GM21515 (cell line): ENCODE results near the gene ANKRD16.
"Not testable (repeated sequence)": the region's sequence is repeated elsewhere in the genome, so short reads cannot be mapped to it uniquely, and the experiment has no call there.

Source experiments
- ATAC-seq: cut with Tn5 transposase; IDR thresholded peaks from one replicate; pipeline ENCODE4 v1.9.1; 2021; ENCODE audit not compliant: unreplicated experiment

The ANKRD16 gene

DNA sequence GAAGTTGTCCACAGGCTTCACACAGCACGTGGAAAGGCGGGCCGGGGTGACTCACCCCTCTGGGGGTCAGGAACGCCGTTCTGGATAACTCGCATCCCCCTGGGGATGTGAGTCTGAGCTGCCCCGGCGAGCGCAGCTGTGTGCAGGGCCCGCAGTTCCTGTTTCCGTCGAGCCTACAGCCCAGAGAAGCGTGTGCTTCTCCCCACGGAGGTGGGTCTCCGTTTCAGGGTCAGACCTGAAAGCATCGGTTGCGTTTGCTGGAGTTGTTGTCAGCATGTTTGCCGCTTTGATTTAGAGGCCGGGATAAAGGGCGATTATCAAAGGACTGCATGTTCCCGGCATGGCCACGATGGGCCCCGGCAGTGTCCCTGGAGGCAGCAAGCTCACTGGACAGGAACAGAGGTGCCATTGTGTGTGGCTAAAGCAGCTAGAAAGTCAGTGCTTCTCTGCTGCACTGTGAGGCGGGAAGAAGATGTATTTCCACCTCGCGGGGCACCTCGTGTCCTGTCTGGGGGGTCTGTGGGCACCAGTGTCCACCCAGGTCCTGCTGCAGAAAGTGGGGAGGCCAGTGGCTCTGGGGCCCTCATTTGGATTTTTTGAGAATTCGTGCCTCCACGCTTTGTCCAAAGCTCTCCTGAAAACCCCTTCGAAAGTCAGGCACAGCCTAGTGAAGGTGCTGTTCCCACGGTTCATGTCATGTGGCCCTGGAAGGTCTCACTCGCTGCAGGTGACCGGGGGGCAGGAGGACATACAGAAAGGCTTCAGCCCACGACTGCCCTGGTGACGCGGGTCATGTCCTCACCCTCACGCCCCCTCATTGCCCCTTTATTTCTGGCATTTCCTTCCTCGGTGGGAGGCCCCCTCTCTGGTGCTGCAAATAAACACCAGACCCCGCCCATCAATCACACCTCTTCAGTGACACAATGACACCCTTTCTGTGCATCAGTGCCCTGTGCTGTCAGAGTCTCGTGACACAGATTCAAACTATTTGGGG lies 49.1 kb downstream of the ANKRD16 start:
- ATAC-seq = peak; percentile 82

DNA sequence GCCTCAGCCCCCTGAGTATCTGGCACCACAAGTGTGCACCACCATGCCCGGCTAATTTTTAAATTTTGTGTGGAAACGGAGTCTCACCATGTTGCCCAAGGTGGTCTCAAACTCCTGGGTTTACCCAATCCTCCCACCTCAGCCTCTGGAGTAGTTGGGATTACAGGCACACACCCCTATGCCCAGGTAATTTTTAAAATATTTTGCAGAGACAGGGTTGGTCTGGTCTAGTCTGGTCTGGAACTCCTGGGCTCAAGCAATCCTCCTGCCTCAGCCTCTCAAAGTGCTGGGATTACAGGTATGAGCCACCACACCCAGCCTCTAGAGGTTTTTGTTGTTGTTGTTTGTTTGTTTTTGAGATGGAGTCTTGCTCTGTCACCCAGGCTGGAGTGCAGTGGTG lies 53.5 kb downstream of the ANKRD16 start:
- not testable (repeated sequence) for ATAC-seq

- ATAC-seq = no peak
Observed at GRCh38 chr10:5835446-5836095, 54.1 kb downstream of the ANKRD16 start.

GRCh38 chr10:5833814-5834213 lies 55.9 kb downstream of the ANKRD16 start:
- ATAC-seq = no peak

GRCh38 chr10:5832946-5833345 lies 56.7 kb downstream of the ANKRD16 start:
- no peak for ATAC-seq

GRCh38 chr10:5831446-5831782 lies 58.3 kb downstream of the ANKRD16 start:
- no peak for ATAC-seq

DNA sequence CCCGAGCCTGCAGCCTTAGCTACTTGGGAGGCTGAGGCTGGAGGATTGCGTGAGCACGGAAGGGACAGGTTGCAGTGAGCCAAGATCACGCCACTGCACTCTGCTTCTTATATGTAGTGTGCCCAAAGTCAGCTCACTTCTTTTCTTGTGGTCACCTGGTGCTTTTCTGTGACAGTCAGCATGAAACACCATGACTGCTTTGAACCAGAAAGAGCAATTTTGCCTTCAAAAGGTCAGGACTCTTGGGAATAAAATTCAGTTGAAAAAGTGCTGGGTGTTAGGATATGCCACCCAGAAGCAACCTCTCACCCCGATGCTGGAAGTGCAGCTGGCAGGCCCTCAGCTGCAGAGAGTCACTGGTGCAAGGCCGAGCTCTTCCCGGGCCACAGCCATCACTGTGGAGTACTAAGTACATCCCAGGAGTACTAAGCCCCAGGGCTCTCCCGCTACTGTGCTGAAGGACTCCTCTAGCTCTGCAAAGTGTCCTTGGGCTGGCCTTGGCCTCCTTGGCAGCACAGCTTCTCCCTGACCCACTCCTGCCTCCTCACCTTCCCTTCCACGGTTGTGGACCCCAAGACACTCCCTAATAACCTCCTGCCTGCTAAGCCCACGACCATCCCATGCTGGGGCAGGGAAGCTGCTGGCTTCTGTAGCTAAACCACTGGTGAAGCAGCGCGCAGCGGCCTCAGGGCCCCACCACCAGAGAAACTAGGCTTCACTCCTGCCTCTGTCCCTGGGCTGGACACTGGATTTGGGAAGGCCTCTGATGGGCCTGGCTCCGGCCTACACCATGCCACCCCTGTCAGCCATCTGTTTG lies 58.9 kb downstream of the ANKRD16 start:
- no peak for ATAC-seq

DNA sequence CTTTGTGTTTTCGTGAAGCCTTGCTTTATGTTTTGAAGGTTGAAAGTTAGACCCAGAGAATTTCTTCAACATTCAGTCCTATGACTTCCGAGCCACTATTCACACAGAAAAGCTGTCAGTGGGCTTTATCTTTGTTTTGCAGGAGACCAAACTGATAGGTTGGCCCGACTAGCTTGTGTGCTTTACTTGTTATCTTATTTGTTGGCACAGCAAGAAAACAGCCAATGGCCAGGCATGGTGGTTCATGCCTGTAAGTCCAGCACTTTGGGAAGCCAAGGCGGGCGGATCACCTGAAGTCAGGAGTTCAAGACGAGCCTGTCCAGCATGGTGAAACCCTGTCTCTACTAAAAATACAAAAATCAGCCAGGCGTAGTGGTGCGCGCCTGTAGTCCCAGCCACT lies 60.4 kb downstream of the ANKRD16 start:
- no peak for ATAC-seq

DNA sequence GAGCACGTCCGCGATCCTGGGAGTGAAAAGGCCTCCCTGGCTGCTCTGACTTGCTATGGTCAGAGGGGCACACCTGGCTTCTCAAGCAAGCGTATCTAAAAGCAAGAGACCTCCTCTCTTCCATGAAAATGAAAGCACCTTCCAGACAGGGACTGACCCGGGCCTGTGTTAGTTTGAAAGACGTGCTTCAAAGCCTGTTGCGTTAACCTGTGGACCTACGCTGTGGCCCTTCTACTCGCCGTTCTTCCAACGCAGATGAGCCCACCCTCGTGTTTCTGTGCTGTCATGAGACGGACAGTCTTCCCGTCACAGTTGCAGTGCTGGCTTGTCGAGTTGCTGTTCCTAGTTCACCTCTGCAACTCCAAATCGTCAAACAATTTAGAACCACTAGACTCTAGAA lies 61.0 kb downstream of the ANKRD16 start:
- no peak for ATAC-seq

GRCh38 chr10:5827841-5828240 lies 61.9 kb downstream of the ANKRD16 start:
- no peak for ATAC-seq

GRCh38 chr10:5826511-5826910 lies 63.2 kb downstream of the ANKRD16 start:
- ATAC-seq = not testable (repeated sequence)

DNA sequence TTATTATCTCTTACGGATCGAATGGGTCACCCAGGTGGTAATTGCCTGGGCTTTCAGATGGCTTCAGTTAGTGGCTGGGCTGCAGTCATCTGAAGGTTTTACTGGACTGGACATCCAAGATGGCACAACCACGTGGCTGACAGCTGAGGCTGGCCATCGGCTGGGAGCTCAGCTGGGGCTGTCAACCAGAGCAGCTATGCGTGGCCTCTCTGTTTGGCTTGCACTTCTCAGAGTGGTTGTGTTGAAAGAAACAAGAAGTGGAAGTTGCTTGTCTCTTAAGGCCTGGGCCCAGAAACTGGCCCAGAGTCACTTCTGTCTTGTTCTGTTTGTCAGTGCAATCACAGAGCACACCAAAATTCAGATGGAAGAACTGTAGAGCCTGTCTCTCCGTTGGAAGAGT lies 70.8 kb downstream of the ANKRD16 start:
- ATAC-seq = peak; percentile 41

DNA sequence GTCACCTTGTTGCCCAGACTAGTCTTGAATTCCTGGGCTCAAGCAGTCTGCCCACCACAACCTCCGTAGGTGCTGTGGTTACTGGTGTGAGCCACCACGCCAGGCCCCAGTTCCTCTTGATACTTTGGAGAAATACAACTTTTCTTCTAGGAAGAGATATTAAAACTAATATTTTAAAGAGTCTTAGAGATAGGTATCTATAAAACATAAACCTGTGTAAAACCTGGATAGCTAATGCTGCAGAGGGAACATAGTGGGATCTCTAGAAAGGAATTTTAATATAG lies 71.7 kb downstream of the ANKRD16 start:
- no peak for ATAC-seq

GRCh38 chr10:5817322-5818047 lies 72.2 kb downstream of the ANKRD16 start:
- no peak for ATAC-seq

GRCh38 chr10:5816170-5816569 lies 73.5 kb downstream of the ANKRD16 start:
- no peak for ATAC-seq

- no peak for ATAC-seq
Observed at GRCh38 chr10:5814110-5815107, 75.3 kb downstream of the ANKRD16 start.

DNA sequence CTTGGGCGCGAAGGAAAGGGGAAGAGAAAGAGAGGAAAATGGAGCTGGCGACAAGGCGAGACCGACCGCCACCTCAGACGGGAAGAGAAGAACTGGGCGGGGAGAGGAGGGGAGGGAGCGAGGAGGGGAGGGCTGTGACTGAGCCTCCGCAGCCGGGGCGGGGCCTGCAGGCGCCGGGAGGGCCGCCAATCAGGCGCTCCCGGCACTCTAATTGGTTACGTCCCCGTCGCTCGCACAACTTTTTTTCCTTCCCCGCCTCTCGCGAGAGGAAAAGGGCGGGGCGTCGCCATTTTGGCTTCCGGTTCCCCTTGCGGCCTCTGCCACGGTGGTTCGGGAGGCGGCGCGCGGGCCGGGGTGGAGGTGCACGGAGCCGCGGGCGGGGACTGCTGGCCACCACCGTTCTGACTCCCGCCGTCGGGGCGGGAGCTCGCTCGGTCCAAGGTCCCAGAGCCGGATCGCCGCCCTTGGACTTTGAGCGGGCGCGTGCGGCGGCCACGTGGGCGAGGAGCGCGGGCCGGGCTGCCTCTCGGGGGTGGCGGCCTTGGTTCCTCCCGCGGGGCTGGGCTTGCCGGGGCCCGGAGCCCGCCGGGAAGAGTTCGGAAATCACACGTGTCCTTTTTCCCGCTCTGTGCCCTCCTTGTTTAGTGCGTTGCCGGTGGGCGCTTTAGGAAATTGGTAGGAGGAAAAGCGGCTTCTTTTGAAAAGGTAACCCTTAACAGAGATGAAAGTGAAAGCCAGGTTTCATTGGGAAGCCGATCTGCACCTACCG lies 76.2 kb downstream of the ANKRD16 start, which contains the start of gene GDI2:
TSS of gene GDI2 (minus strand) at position 94 of the 769 bp plus-strand sequence. CDS start 176 bp downstream, outside the sequence.
- peak; percentile 68 for ATAC-seq

- peak; percentile 32 for ATAC-seq
Observed at GRCh38 chr10:5813091-5813340, 76.7 kb downstream of the ANKRD16 start.
